GM10266 (cell line): Measurements from ENCODE around the gene SRC.

Experiments
- DNase-seq: peaks from one replicate; pipeline ENCODE4 v3.0.0; 2012; ENCODE audit errors: extremely low spot score
- CTCF ChIP-seq: IDR thresholded peaks from 2 replicates; pipeline ENCODE4 v1.5.1; 2012; ENCODE audit warnings: mild to moderate bottlenecking, low read depth; ENCODE audit not compliant: control insufficient read depth, insufficient read depth; ENCODE audit errors: missing control alignments

Gene SRC

GRCh38 chr20:37344506-37345338, 1.2 kb upstream of the SRC start:
- no peak for DNase-seq
- no peak for TF ChIP-seq CTCF

- no peak for DNase-seq
- TF ChIP-seq CTCF = no peak
Observed at GRCh38 chr20:37346236-37346534, 245 bp downstream of the SRC start.

- TF ChIP-seq CTCF = no peak
- DNase-seq = peak; percentile 50
Observed at GRCh38 chr20:37346535-37347346, 801 bp downstream of the SRC start.

GRCh38 chr20:37347347-37347823, 1.4 kb downstream of the SRC start:
- DNase-seq = no peak
- no peak for TF ChIP-seq CTCF

- DNase-seq = peak; percentile 33
Observed at GRCh38 chr20:37347891-37348791, 2.2 kb downstream of the SRC start.

More at GRCh38 chr20:37347891-37348791, 2.2 kb downstream of the SRC start:
- no peak for TF ChIP-seq CTCF
